Gastrocnemius medialis (tissue), 4 donors: ENCODE measurements around the gene SMAD2. TPM values are rescaled to one million over a fixed set of nuclear protein-coding genes. Genes with fewer than 3 reads are reported as not detected.

Experiments
- ATAC-seq, 2 donors: fragments of 150-250 bp; one replicate each; pipeline ENCODE4 v1.9.1; 2016
- DNase-seq, 2 donors: peaks; one replicate each; pipeline ENCODE4 v3.0.0-alpha.2; 2019
- H3K27ac ChIP-seq, 4 donors: fragments of 200-600 bp; sonication (generic); 1 replicate in 1 of 4; 2 replicates in 3 of 4; pipeline ENCODE4 v1.5.1; 2016 to 2018; ENCODE audit warnings: mild to moderate bottlenecking in 2 of 4, moderate library complexity in 1 of 4
- H3K27me3 ChIP-seq, 3 donors: fragments of 200-600 bp; sonication (generic) in 2 of 3; 1 replicate in 1 of 3; 2 replicates in 2 of 3; pipeline versions ENCODE4 v1.5.1 to v1.6.0; 2016 to 2019; ENCODE audit warnings: mild to moderate bottlenecking in 1 of 3, moderate library complexity in 1 of 3
- H3K36me3 ChIP-seq, 2 donors: fragments of 200-600 bp; sonication (generic) in 1 of 2; one replicate each; pipeline ENCODE4 v1.5.1; 2017 to 2018
- H3K4me1 ChIP-seq, 2 donors: fragments of 200-600 bp; sonication (generic) in 1 of 2; one replicate each; pipeline ENCODE4 v1.5.1; 2016 to 2017; ENCODE audit warnings: mild to moderate bottlenecking in 2 of 2
- H3K4me3 ChIP-seq, 4 donors: fragments of 200-600 bp; sonication (generic) in 3 of 4; 1 replicate in 1 of 4; 2 replicates in 3 of 4; pipeline ENCODE4 v1.5.1; 2016 to 2019; ENCODE audit warnings: mild to moderate bottlenecking in 2 of 4
- H3K9me3 ChIP-seq, 3 donors: fragments of 200-600 bp; sonication (generic) in 2 of 3; 1 replicate in 1 of 3; 2 replicates in 2 of 3; pipeline ENCODE4 v1.5.1; 2016 to 2019
- POLR2A ChIP-seq, 2 donors: fragments of 450-650 bp; IDR thresholded peaks; one replicate each; pipeline ENCODE4 v1.6.1; 2017; ENCODE audit warnings: antibody characterized with exemption in 2 of 2, mild to moderate bottlenecking in 2 of 2, moderate library complexity in 2 of 2
- in situ Hi-C, 4 donors: fragments of 200-750 bp; cut with MboI; loops; one replicate each; pipeline versions ENCODE4 v1.15.0 to v1.8.0; 2017; ENCODE audit warnings: low sequenced_read_pairs in 4 of 4
- intact Hi-C: fragments of 100-400 bp; cut with DNase I; formaldehyde crosslinking; loops from one replicate; pipeline ENCODE4 v1.15.1; 2023; ENCODE audit warnings: low total_unique reads
- total RNA-seq, 4 donors: library from RNA; depleted of rRNA; stranded (reverse); fragments of >200 nt; gene quantifications; one replicate each; pipeline versions ENCODE4 v1.1.0 to v1.2.3, GENCODE V29; 2016
- TF ChIP-seq, protein P1 (sequence below), 5 experiments: fragments of 450-650 bp in 3 of 5; fragments of 200-600 bp in 2 of 5; sonication (generic) in 2 of 5; IDR thresholded peaks in 4 of 5; conservative IDR thresholded peaks in 1 of 5; 1 replicate in 4 of 5; 2 replicates in 1 of 5; pipeline ENCODE4 v1.5.1; 2016 to 2019; ENCODE audit warnings: antibody characterized with exemption in 5 of 5, mild to moderate bottlenecking in 3 of 5, moderate library complexity in 3 of 5

The SMAD2 gene
- total RNA-seq, 4 donors from 2014 or later: 53.6 to 67.7 (median 61.3) TPM

DNA sequence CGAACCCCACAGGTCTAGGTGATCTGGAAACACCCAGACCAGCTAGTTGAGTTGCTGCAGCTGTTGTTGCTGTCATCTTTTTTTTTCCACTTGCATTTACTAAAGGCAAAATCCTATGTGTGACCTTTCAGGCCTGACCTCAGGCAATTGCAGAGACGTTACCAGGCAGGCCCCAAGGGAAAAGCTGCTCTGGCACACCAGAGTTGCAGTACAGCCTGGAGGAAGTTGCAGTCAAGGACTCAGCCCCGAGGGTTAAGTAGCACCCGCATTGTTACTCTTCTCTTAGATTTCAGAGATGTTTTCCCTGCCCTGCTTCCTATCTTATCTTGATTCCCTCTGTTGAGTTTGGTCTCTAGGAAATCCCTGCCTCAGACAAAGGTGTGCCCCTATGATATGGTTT lies 45.2 kb upstream of the SMAD2 start:
- DNase-seq: no peak
- TF ChIP-seq, protein P1, sequence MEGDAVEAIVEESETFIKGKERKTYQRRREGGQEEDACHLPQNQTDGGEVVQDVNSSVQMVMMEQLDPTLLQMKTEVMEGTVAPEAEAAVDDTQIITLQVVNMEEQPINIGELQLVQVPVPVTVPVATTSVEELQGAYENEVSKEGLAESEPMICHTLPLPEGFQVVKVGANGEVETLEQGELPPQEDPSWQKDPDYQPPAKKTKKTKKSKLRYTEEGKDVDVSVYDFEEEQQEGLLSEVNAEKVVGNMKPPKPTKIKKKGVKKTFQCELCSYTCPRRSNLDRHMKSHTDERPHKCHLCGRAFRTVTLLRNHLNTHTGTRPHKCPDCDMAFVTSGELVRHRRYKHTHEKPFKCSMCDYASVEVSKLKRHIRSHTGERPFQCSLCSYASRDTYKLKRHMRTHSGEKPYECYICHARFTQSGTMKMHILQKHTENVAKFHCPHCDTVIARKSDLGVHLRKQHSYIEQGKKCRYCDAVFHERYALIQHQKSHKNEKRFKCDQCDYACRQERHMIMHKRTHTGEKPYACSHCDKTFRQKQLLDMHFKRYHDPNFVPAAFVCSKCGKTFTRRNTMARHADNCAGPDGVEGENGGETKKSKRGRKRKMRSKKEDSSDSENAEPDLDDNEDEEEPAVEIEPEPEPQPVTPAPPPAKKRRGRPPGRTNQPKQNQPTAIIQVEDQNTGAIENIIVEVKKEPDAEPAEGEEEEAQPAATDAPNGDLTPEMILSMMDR (IDR thresholded peaks at IDR 0.05 in 4 of 5, conservative IDR thresholded peaks at IDR 0.05 in 1 of 5): no peak
- no peak for TF ChIP-seq POLR2A (IDR thresholded peaks at IDR 0.05)
- Histone ChIP-seq H3K36me3 (no peaks in the 10 kb centered on the region), H3K9me3 (no peaks in the 10 kb centered on the region), H3K27me3 (no peaks in the 10 kb centered on the region), H3K4me3 (no peak overlapping the region), H3K4me1 (no peaks in the 10 kb centered on the region), H3K27ac (no peak overlapping the region)
- intact Hi-C loops (no loop called here), in situ Hi-C loops (no loop called here)
- no peak for ATAC-seq

- in situ Hi-C loops (no loop called here), intact Hi-C loops (no loop called here)
Observed at GRCh38 chr18:47975105-47975504, 44.6 kb upstream of the SMAD2 start.

DNA sequence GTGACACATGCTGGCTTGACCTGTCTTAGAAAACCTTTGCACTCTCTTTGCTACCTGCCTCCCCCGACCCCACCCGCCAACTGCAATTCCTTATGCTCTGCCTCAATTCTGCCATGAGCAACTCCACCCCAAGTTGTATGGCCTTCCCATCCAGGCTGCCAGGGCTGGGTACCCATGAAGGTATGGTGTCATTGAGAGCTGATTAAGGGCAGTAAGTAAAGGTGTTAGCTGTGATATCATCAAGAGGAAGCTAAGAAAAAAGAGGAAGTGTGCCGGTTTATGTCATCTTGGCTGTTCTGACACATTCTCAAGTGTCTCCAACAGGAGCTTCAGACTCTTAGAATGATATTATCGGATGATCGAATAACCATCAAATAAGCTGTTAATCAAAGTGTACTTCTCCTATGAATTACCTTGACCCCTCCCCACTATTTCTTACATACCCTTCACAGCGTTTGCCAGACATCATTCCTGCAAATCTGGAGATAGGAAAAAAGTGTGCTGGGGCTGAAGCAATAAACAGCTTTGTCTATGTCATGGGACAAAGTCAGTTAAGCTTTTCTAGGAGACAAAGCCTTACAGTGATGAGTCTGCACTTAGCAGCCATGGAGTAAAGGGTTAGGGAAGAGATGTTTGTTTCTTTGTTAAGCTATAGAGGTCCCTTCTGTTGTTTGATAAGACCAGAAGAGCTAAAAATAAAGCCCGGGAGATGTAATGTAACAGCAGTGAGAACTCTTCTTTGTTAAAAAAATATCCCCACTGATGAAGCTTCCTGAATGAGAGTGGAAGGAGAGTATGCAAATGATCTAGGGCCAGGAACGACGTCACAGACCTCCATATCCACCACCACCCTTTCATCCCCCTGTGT lies 40.4 kb upstream of the SMAD2 start:
- intact Hi-C loops: no loop called here
- Histone ChIP-seq H3K27ac (no peak overlapping the region), H3K27me3 (no peaks in the 10 kb centered on the region), H3K36me3 (no peaks in the 10 kb centered on the region), H3K4me3 (no peak overlapping the region), H3K9me3 (no peaks in the 10 kb centered on the region), H3K4me1 (no peaks in the 10 kb centered on the region)
- DNase-seq (no peak), ATAC-seq (no peak)
- in situ Hi-C loops: no loop called here
- TF ChIP-seq, protein P1 (IDR thresholded peaks at IDR 0.05 in 4 of 5, conservative IDR thresholded peaks at IDR 0.05 in 1 of 5): no peak
- TF ChIP-seq POLR2A (IDR thresholded peaks at IDR 0.05): no peak

More at GRCh38 chr18:47975105-47975504, 44.6 kb upstream of the SMAD2 start:
- Histone ChIP-seq H3K9me3 (no peaks in the 10 kb centered on the region), H3K4me3 (no peak overlapping the region), H3K27ac (no peak overlapping the region), H3K36me3 (no peaks in the 10 kb centered on the region), H3K4me1 (no peaks in the 10 kb centered on the region), H3K27me3 (no peaks in the 10 kb centered on the region)
- no peak for TF ChIP-seq POLR2A (IDR thresholded peaks at IDR 0.05)
- TF ChIP-seq, protein P1 (IDR thresholded peaks at IDR 0.05 in 4 of 5, conservative IDR thresholded peaks at IDR 0.05 in 1 of 5): no peak
- DNase-seq (no peak), ATAC-seq (no peak)

GRCh38 chr18:47969816-47970215 lies 39.4 kb upstream of the SMAD2 start:
- no peaks in the 10 kb centered on the region for H3K27me3 ChIP-seq
- DNase-seq (no peak), ATAC-seq (no peak)
- TF ChIP-seq, protein P1 (IDR thresholded peaks at IDR 0.05 in 4 of 5, conservative IDR thresholded peaks at IDR 0.05 in 1 of 5): no peak
- TF ChIP-seq POLR2A (IDR thresholded peaks at IDR 0.05): no peak
- no peaks in the 10 kb centered on the region for H3K4me1 ChIP-seq
- no peaks in the 10 kb centered on the region for H3K9me3 ChIP-seq
- no peak overlapping the region for H3K4me3 ChIP-seq
- no peaks in the 10 kb centered on the region for H3K36me3 ChIP-seq
- no peak overlapping the region for H3K27ac ChIP-seq
- intact Hi-C loops: no loop called here
- in situ Hi-C loops: no loop called here
